Measurements from ENCODE around the gene CBX7. TPM values are rescaled to one million over a fixed set of nuclear protein-coding genes. Genes with fewer than 3 reads are reported as not detected.

Gene CBX7
- total RNA-seq, 1 experiment from 2014 or later = 3.7 TPM

- Histone ChIP-seq H3K79me1 (ENCODE audit: insufficient read depth, low read depth, low read length, poor library complexity, severe bottlenecking) (no peaks in the 10 kb centered on the region), H3K27me3 (ENCODE audit: insufficient read depth, low read length) (no peaks in the 10 kb centered on the region), H4K20me1 (ENCODE audit: control insufficient read depth, insufficient read depth, insufficient read length) (no peaks in the 10 kb centered on the region), H3K27ac (ENCODE audit: insufficient read length, low read depth, low read length) (no peak overlapping the region), H4K8ac (replicated peaks; ENCODE audit: insufficient read length, low read depth, low read length) (no peak overlapping the region), H3K56ac (ENCODE audit: insufficient read length, low read depth, low read length) (no peak overlapping the region), H2BK12ac (ENCODE audit: insufficient read length, low read depth, low read length) (no peak overlapping the region), H3K23me2 (ENCODE audit: insufficient read length, low read depth, low read length, poor library complexity, severe bottlenecking) (no peaks in the 10 kb centered on the region), H2BK120ac (ENCODE audit: low read depth, low read length, poor library complexity, severe bottlenecking) (no peak overlapping the region), H3K79me2 (ENCODE audit: insufficient read depth, low read length) (no peaks in the 10 kb centered on the region), H3K9ac (ENCODE audit: extremely low read depth, insufficient read length, low read length) (no peak overlapping the region), H4K91ac (ENCODE audit: insufficient read length, low read depth, low read length) (no peak overlapping the region), H3T11ph (ENCODE audit: low read length) (no peak overlapping the region), H2BK15ac (ENCODE audit: low read depth, low read length) (no peak overlapping the region), H3K18ac (ENCODE audit: insufficient read length, low read depth, low read length) (no peak overlapping the region), H3K14ac (ENCODE audit: insufficient read depth, low read length) (no peak overlapping the region), H2AFZ (ENCODE audit: low read length) (no peak overlapping the region), H2BK20ac (ENCODE audit: low read depth, low read length, poor library complexity, severe bottlenecking) (no peak overlapping the region), H3K4me1 (ENCODE audit: insufficient read depth, low read length) (no peaks in the 10 kb centered on the region; the same call in 1 of the 2 replicates), H2BK5ac (ENCODE audit: insufficient read length, low read length) (no peak overlapping the region), H3K9me3 (ENCODE audit: control insufficient read depth, low read depth, low read length) (peaks cover 5% of the 10 kb centered on the region), H2AK5ac (ENCODE audit: insufficient read length, low read length) (no peak overlapping the region), H3K4ac (ENCODE audit: low read depth, low read length) (no peak overlapping the region), H4K5ac (ENCODE audit: insufficient read length, low read depth, low read length) (no peak overlapping the region), H3K23ac (ENCODE audit: insufficient read length, low read depth, low read length) (no peak overlapping the region), H3K4me2 (ENCODE audit: insufficient read depth, insufficient read length, low read length) (no peak overlapping the region)
- no peak overlapping the region for H3K4me3 Mint-ChIP-seq
- WGBS (ENCODE audit: extremely low coverage, insufficient read length, low lambda C conversion rate) = no CpG with 5 or more reads among the region's 6 CpGs
- peaks cover 9 to 14% of the 10 kb centered on the region in 2 experiments for H3K9me3 Mint-ChIP-seq
- peaks cover 5 to 10% (median 6%) of the 10 kb centered on the region in 3 experiments; a peak in 4 of 7 replicates for H3K36me3 Mint-ChIP-seq (ENCODE audit: insufficient read depth in 1 of 3, low read depth in 3 of 3)
- H3K4me1 Mint-ChIP-seq = peaks cover 21 to 51% of the 10 kb centered on the region in 2 experiments
- DNase-seq = no peak
- H3K27ac Mint-ChIP-seq = no peak overlapping the region
- TF ChIP-seq CTCF (conservative IDR thresholded peaks at IDR 0.05) = no peak
- H3K27me3 Mint-ChIP-seq (ENCODE audit: low read depth) = no peaks in the 10 kb centered on the region; the same call in 1 of the 2 replicates
Observed at GRCh38 chr22:39182478-39183030, 30.1 kb upstream of the CBX7 start.

Data from H9 (cell line).